H1 (cell line): Measurements from ENCODE around the gene NIPAL1. TPM values are rescaled to one million over a fixed set of nuclear protein-coding genes. Genes with fewer than 3 reads are reported as not detected.

Experiments
- CTCF ChIA-PET: fragments of 300-600 bp; sonication (Branson Sonifier 250); formaldehyde crosslinking; loops from one replicate; lab custom pipeline; 2021; ENCODE audit not compliant: partially characterized antibody; lab: Charles Lee
- POLR2A ChIA-PET: fragments of 300-600 bp; sonication (Branson Sonifier 250); formaldehyde crosslinking; loops from one replicate; lab custom pipeline; 2021; ENCODE audit warnings: inconsistent platforms; ENCODE audit not compliant: partially characterized antibody; lab: Charles Lee
- DNase-seq, 2 experiments: peaks; one replicate each; pipeline versions ENCODE4 v3.0.0 to v3.0.0-alpha.2; 2010 to 2022; ENCODE audit warnings: low spot score in 2 of 2, low read depth in 1 of 2, mixed read lengths in 1 of 2
- FAIRE-seq: peaks from 2 replicates; lab custom pipeline; 2011; peaks lifted over from hg19 to GRCh38; lab: Jason Lieb, UNC
- H2AFZ ChIP-seq: 2 replicates; pipeline ENCODE4 v1.8.1; 2012; ENCODE audit warnings: low read length, inconsistent platforms
- H2AK5ac ChIP-seq: 2 replicates; pipeline ENCODE4 v1.6.1; 2013; ENCODE audit warnings: low read depth, low read length
- H2BK120ac ChIP-seq: replicated peaks from 2 replicates; pipeline ENCODE3; 2013; ENCODE audit warnings: low read depth, low read length, inconsistent platforms
- H2BK12ac ChIP-seq: 2 replicates; pipeline ENCODE4 v1.6.1; 2013; ENCODE audit warnings: low read depth, low read length
- H2BK15ac ChIP-seq: 2 replicates; pipeline ENCODE4 v1.6.1; 2013; ENCODE audit warnings: low read length
- H2BK20ac ChIP-seq: 2 replicates; pipeline ENCODE4 v1.6.1; 2013; ENCODE audit warnings: low read length
- H2BK5ac ChIP-seq: 2 replicates; pipeline ENCODE4 v1.6.1; 2013; ENCODE audit warnings: low read depth, low read length
- H3K14ac ChIP-seq: 2 replicates; pipeline ENCODE4 v1.6.1; 2013; ENCODE audit warnings: inconsistent platforms; ENCODE audit not compliant: insufficient read length
- H3K18ac ChIP-seq: 2 replicates; pipeline ENCODE4 v1.6.1; 2013; ENCODE audit warnings: low read length; ENCODE audit errors: extremely low read depth
- H3K23ac ChIP-seq: 2 replicates; pipeline ENCODE4 v1.6.1; 2013; ENCODE audit warnings: inconsistent platforms; ENCODE audit not compliant: insufficient read length
- H3K23me2 ChIP-seq: 2 replicates; pipeline ENCODE4 v1.6.1; 2013; ENCODE audit warnings: low read depth, low read length
- H3K27ac ChIP-seq: 2 replicates; pipeline ENCODE4 v1.6.1; 2011; ENCODE audit warnings: low read depth, low read length, inconsistent platforms
- H3K27me3 ChIP-seq, 4 experiments: replicated peaks in 1 of 4; 1 replicate in 1 of 4; 2 replicates in 3 of 4; pipeline versions ENCODE4 v1.6.1 to v1.8.1; 2011 to 2013; ENCODE audit warnings: low read length in 3 of 4, mild to moderate bottlenecking in 3 of 4, inconsistent platforms in 2 of 4, mixed read lengths in 2 of 4, moderate library complexity in 1 of 4; ENCODE audit not compliant: control insufficient read depth in 3 of 4, insufficient read depth in 3 of 4; ENCODE audit errors: extremely low read depth in 1 of 4
- H3K36me3 ChIP-seq, 4 experiments: 2 replicates each; pipeline versions ENCODE4 v1.6.1 to v1.8.1; 2011 to 2013; ENCODE audit warnings: mild to moderate bottlenecking in 4 of 4, low read length in 3 of 4, moderate library complexity in 2 of 4, control low read depth in 1 of 4, inconsistent platforms in 1 of 4; ENCODE audit not compliant: insufficient read depth in 4 of 4, control insufficient read depth in 2 of 4
- H3K4ac ChIP-seq: replicated peaks from 2 replicates; pipeline ENCODE3; 2013; ENCODE audit warnings: low read length, low read depth, mixed read lengths, inconsistent platforms; ENCODE audit not compliant: insufficient read length
- H3K4me1 ChIP-seq, 4 experiments: replicated peaks in 1 of 4; 1 replicate in 1 of 4; 2 replicates in 3 of 4; pipeline versions ENCODE4 v1.6.1 to v1.8.1; 2011 to 2013; ENCODE audit warnings: low read length in 3 of 4, inconsistent platforms in 2 of 4, mixed read lengths in 1 of 4; ENCODE audit not compliant: insufficient read depth in 4 of 4, control insufficient read depth in 3 of 4
- H3K4me2 ChIP-seq, 2 experiments: 2 replicates each; pipeline versions ENCODE4 v1.6.1 to v1.8.1; 2011 to 2013; ENCODE audit warnings: low read depth in 2 of 2, low read length in 2 of 2, control low read depth in 1 of 2, inconsistent platforms in 1 of 2, mild to moderate bottlenecking in 1 of 2; ENCODE audit not compliant: insufficient read depth in 1 of 2
- H3K4me3 ChIP-seq, 4 experiments: fragments of 200-600, 300-600 bp in 1 of 4; sonication (generic), shearing (Covaris generic), sonication (Bioruptor Twin) in 1 of 4; 2 replicates each; pipeline versions ENCODE4 v1.5.1 to v1.8.1; 2011 to 2016; ENCODE audit warnings: low read length in 4 of 4, low read depth in 3 of 4, control low read depth in 2 of 4, inconsistent platforms in 2 of 4, mild to moderate bottlenecking in 2 of 4, mixed read lengths in 1 of 4, moderate library complexity in 1 of 4; ENCODE audit not compliant: insufficient read depth in 2 of 4; ENCODE audit errors: extremely low read depth in 1 of 4
- H3K56ac ChIP-seq: replicated peaks from 2 replicates; pipeline ENCODE3; 2013; ENCODE audit warnings: low read depth, mild to moderate bottlenecking, mixed read lengths, low read length, inconsistent platforms; ENCODE audit not compliant: insufficient read length
- H3K79me1 ChIP-seq: 2 replicates; pipeline ENCODE4 v1.6.1; 2013; ENCODE audit warnings: low read depth, low read length, control low read depth
- H3K79me2 ChIP-seq, 2 experiments: 2 replicates each; pipeline versions ENCODE4 v1.6.1 to v1.8.1; 2012 to 2013; ENCODE audit warnings: low read length in 2 of 2, mild to moderate bottlenecking in 2 of 2, inconsistent platforms in 1 of 2; ENCODE audit not compliant: insufficient read depth in 2 of 2, control insufficient read depth in 1 of 2
- H3K9ac ChIP-seq, 4 experiments: replicated peaks in 1 of 4; 1 replicate in 1 of 4; 2 replicates in 3 of 4; pipeline versions ENCODE4 v1.6.1 to v1.8.1; 2011 to 2013; ENCODE audit warnings: low read depth in 3 of 4, low read length in 3 of 4, control low read depth in 2 of 4, mild to moderate bottlenecking in 2 of 4, moderate library complexity in 2 of 4, inconsistent platforms in 1 of 4; ENCODE audit errors: extremely low read depth in 1 of 4
- H3K9me3 ChIP-seq, 2 experiments: 2 replicates each; pipeline versions ENCODE4 v1.6.1 to v1.8.1; 2012 to 2013; ENCODE audit warnings: mild to moderate bottlenecking in 2 of 2, moderate library complexity in 2 of 2, control low read depth in 1 of 2, inconsistent platforms in 1 of 2, low read depth in 1 of 2, low read length in 1 of 2, mixed read lengths in 1 of 2; ENCODE audit not compliant: insufficient read depth in 2 of 2
- H4K20me1 ChIP-seq, 2 experiments: replicated peaks in 1 of 2; 2 replicates each; pipeline versions ENCODE3 to v1.8.1; 2011 to 2013; ENCODE audit warnings: inconsistent platforms in 2 of 2, low read length in 2 of 2, mild to moderate bottlenecking in 1 of 2; ENCODE audit not compliant: insufficient read depth in 2 of 2, control insufficient read depth in 1 of 2
- H4K5ac ChIP-seq: 2 replicates; pipeline ENCODE4 v1.6.1; 2013; ENCODE audit warnings: low read length, low read depth, mixed read lengths, inconsistent platforms; ENCODE audit not compliant: insufficient read length
- H4K8ac ChIP-seq: 2 replicates; pipeline ENCODE4 v1.8.0; 2013; ENCODE audit warnings: mild to moderate bottlenecking, moderate library complexity, low read length, inconsistent platforms; ENCODE audit not compliant: insufficient read depth; ENCODE audit errors: extremely low read depth
- H4K91ac ChIP-seq: replicated peaks from 2 replicates; pipeline ENCODE3; 2013; ENCODE audit warnings: low read length, mixed read lengths, inconsistent platforms; ENCODE audit not compliant: insufficient read length
- EGR1 ChIP-seq: IDR thresholded peaks from 2 replicates; pipeline ENCODE4 v1.6.1; 2011; ENCODE audit warnings: low read depth, low read length, borderline replicate concordance
- JUN ChIP-seq: IDR thresholded peaks from 2 replicates; pipeline ENCODE4 v1.6.1; 2011; ENCODE audit warnings: low read depth, mild to moderate bottlenecking, improper control_type of control experiment, low read length
- RBBP5 ChIP-seq: IDR thresholded peaks from 2 replicates; pipeline ENCODE4 v1.7.1; 2012; ENCODE audit warnings: low read depth, mild to moderate bottlenecking, inconsistent platforms, low read length, moderate library complexity, borderline replicate concordance
- SAP30 ChIP-seq: fragments of 300-600 bp; sonication (generic); IDR thresholded peaks from 2 replicates; pipeline ENCODE4 v1.7.1; 2012; ENCODE audit warnings: low read length, moderate library complexity, mild to moderate bottlenecking, inconsistent platforms; ENCODE audit not compliant: insufficient read depth, insufficient replicate concordance
- TAF1 ChIP-seq: IDR thresholded peaks from 2 replicates; pipeline ENCODE4 v1.6.1; 2011; ENCODE audit warnings: mild to moderate bottlenecking, low read depth, low read length
- WGBS, 2 experiments: shearing (Covaris generic) in 1 of 2; methylation state at CpG; one replicate each; pipeline versions ENCODE4 v1.1.6 to v1.1.7; 2013 to 2015; ENCODE audit warnings: low lambda C conversion rate in 2 of 2, mixed read lengths in 2 of 2, inconsistent platforms in 1 of 2, low coverage in 1 of 2, missing lambda C conversion rate in 1 of 2; ENCODE audit not compliant: insufficient replicate concordance in 2 of 2, insufficient coverage in 1 of 2, insufficient read length in 1 of 2; ENCODE audit errors: extremely low coverage in 1 of 2, missing lambda C conversion rate in 1 of 2; 5-methylcytosine and 5-hydroxymethylcytosine counted together
- polyA plus RNA-seq, 7 experiments: library from polyadenylated mRNA; depleted of rRNA in 3 of 7; stranded (reverse) in 5 of 7; unstranded in 2 of 7; fragments of >200 nt in 5 of 7; fragments of 200-250 nt in 2 of 7; gene quantifications; 1 replicate in 5 of 7; 2 replicates in 1 of 7; 4 replicates in 1 of 7; pipeline versions ENCODE4 v1.2.1 to v1.2.3, GENCODE V29; 2011 to 2013; ENCODE audit warnings: missing spikeins in 2 of 7, mixed read lengths in 2 of 7
- total RNA-seq: library from RNA; stranded (reverse); fragmentation: NEBNext Ultra II Directional; extraction: Animal tissue kit (Norgen Biotek cat#: 25700); gene quantifications from 2 replicates; pipeline ENCODE4 v1.2.1, GENCODE V29; 2021
- TF ChIP-seq, protein P1 (sequence below): IDR thresholded peaks from 2 replicates; pipeline ENCODE4 v1.6.1; 2011; ENCODE audit warnings: low read length, improper control_type of control experiment

Gene NIPAL1
- total and polyA plus RNA-seq, 2 of the 8 experiments (the other 6 are each of a cell fraction or from before 2014, with no cell fraction given): 1.4 to 4.9 TPM

DNA sequence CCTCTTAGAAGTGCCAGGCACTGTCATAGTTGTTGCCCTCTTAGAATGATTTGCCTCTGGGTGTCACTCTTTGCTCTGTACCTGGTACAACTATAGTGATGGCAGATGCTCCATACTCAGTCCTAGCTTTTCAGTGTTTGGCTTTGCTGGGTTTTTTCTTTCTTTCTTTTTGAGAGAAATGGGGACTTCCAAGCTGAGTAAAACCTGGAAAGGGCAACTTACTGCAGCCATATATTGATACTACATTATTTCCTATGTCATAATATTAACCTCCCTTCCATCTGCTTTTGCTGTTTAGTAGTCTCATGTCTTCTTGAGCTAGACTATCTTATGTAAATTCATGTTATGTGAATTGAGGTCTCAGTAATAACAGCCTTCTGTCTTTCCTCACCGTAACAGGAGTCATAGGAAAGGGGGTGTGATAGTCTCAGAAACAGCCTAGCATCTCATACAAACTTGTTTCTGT is 49.0 kb downstream of the NIPAL1 start:
- Histone ChIP-seq H4K8ac (no peak overlapping the region), H2AK5ac (no peak overlapping the region), H3K18ac (no peak overlapping the region), H3K27ac (no peak overlapping the region), H3K79me1 (no peaks in the 10 kb centered on the region), H3K4me2 (no peak overlapping the region), H3K23ac (no peak overlapping the region), H3K23me2 (no peaks in the 10 kb centered on the region), H3K4me3 (no peak overlapping the region), H3K9me3 (no peaks in the 10 kb centered on the region), H2BK120ac (no peak overlapping the region), H2BK12ac (no peak overlapping the region), H4K91ac (no peak overlapping the region), H2BK15ac (no peak overlapping the region), H3K14ac (no peak overlapping the region), H3K79me2 (no peaks in the 10 kb centered on the region), H2BK5ac (no peak overlapping the region), H3K36me3 (no peaks in the 10 kb centered on the region), H2AFZ (no peak overlapping the region), H3K56ac (no peak overlapping the region), H4K5ac (no peak overlapping the region), H3K9ac (no peak overlapping the region), H3K4ac (no peak overlapping the region), H4K20me1 (no peaks in the 10 kb centered on the region), H3K27me3 (no peaks in the 10 kb centered on the region), H2BK20ac (no peak overlapping the region), H3K4me1 (no peaks in the 10 kb centered on the region)
- POLR2A ChIA-PET: interaction anchor here (0.7 kb wide), 1 partner anchor 11 kb away, joined by 3 read pairs; no protein-coding TSS in a partner anchor
- FAIRE-seq (no peak), DNase-seq (no peak)
- WGBS, 2 experiments: 100% methylated on average over 1 of the region's 1 CpG; no CpG with 5 or more reads in 1 of the 2 experiments
- CTCF ChIA-PET: interaction anchor here (0.8 to 2.9 kb wide), 5 partner anchors 16 to 42 kb away, joined by 3 to 15 read pairs (median 6); no protein-coding TSS in a partner anchor
- TF ChIP-seq JUN: no peak
- no peak for TF ChIP-seq RBBP5
- TF ChIP-seq EGR1: no peak
- TF ChIP-seq, protein P1, sequence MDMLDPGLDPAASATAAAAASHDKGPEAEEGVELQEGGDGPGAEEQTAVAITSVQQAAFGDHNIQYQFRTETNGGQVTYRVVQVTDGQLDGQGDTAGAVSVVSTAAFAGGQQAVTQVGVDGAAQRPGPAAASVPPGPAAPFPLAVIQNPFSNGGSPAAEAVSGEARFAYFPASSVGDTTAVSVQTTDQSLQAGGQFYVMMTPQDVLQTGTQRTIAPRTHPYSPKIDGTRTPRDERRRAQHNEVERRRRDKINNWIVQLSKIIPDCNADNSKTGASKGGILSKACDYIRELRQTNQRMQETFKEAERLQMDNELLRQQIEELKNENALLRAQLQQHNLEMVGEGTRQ: no peak
- TF ChIP-seq TAF1: no peak
- TF ChIP-seq SAP30: no peak
